ENCODE data around the gene CYP2J2.
"Not testable (repeated sequence)": the region's sequence is repeated elsewhere in the genome, so short reads cannot be mapped to it uniquely, and the experiment has no call there.

The CYP2J2 gene

GRCh38 chr1:59857679-59858354, 68.8 kb downstream of the CYP2J2 start:
- DNase-seq: no peak

- DNase-seq: no peak
These were observed 69.7 kb downstream of the CYP2J2 start for GRCh38 chr1:59856725-59857338.

- DNase-seq: not testable (repeated sequence)
These were observed 71.3 kb downstream of the CYP2J2 start for GRCh38 chr1:59855297-59855696.

DNA sequence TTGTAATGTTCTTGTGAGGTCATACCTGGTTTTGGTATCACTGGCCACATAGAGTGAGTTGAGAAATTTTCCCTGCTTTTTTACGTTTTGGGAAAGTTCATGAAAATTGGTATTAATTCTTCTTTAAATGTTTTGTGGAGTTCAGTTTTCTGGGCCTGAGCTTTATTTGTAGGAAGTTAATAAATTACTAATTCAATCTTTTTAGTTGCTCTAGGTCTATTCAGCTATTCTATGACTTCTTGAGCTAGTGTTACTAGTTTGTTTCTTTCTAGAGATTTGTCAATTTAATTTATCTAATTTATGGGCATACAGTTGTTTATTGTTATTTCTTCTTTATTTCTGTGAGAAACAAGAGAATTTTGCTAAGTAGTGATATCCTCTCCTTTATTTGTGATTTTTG, 74.5 kb downstream of the CYP2J2 start:
- DNase-seq: no peak

GRCh38 chr1:59846895-59847282, 79.7 kb downstream of the CYP2J2 start:
- DNase-seq: no peak

GRCh38 chr1:59846209-59846894, 80.2 kb downstream of the CYP2J2 start:
- DNase-seq: no peak

DNA sequence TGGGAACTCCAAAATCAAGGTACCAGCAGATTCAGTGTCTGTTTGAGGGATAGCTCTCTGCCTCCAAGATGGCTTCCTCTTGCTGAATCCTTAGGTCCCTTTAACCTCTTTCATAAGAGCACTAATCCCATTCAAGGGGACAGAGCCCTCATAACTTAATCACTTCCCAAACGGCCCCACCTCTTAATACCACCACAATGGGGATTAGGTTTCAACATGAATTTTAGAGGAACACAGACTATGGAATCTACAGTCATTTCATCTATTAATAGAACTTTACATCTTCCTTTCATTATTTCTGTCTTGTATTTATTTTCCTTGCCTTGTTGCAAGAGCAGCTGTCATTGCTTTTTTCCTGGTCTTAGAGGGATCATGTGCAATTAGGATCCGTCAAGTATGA, 81.5 kb downstream of the CYP2J2 start:
- no peak for DNase-seq
